ENCODE measurements around the gene TOX2. TPM values are rescaled to one million over a fixed set of nuclear protein-coding genes. Genes with fewer than 3 reads are reported as not detected.

TOX2 gene
- total RNA-seq, 2 donors from 2014 or later, result 4.0 to 6.1 TPM

DNA sequence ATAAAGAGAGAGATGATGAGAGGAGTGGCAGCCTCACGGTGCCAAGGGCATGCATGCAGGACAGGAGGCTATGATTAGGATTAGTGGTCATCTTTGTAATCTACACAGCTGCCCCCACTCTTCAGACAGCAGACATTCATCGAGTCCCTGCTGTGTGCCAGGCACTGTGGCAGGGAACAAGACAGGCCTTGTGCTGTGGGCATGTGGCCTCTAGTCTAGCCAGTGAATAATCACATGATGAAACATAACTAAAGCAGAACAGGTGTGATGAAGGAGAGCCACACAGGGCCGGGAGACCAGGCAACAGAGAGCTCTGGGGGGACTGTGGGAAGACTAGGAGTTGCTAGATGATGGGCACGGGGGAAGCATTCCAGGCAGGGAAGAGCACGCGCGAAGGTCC is 22.2 kb downstream of the TOX2 start:
- TF ChIP-seq, protein P1, sequence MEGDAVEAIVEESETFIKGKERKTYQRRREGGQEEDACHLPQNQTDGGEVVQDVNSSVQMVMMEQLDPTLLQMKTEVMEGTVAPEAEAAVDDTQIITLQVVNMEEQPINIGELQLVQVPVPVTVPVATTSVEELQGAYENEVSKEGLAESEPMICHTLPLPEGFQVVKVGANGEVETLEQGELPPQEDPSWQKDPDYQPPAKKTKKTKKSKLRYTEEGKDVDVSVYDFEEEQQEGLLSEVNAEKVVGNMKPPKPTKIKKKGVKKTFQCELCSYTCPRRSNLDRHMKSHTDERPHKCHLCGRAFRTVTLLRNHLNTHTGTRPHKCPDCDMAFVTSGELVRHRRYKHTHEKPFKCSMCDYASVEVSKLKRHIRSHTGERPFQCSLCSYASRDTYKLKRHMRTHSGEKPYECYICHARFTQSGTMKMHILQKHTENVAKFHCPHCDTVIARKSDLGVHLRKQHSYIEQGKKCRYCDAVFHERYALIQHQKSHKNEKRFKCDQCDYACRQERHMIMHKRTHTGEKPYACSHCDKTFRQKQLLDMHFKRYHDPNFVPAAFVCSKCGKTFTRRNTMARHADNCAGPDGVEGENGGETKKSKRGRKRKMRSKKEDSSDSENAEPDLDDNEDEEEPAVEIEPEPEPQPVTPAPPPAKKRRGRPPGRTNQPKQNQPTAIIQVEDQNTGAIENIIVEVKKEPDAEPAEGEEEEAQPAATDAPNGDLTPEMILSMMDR (IDR thresholded peaks at IDR 0.05), result no peak
- intact Hi-C loops (cut with DNase I), result no loop called here

DNA sequence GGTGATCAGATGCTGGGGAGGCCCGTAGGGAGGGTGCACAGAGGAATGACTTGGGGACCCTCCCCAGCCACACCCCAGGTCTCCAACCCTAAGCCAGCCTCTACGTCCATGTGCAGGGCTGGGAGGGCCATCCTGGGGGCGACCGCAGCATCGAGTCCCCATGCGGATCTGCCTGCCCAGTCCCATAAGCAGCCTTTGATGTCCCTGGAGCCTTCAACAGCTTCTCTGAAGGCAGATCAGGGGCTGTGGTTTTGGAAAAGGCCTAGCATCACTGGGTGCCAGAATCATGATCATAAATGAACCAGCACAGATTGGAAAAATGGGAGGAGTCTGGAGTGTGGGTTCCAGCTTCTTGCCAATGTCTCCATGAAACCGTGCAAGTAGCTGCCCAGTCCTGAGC is 22.9 kb downstream of the TOX2 start:
- peaks cover 9% of the 10 kb centered on the region for H3K4me1 ChIP-seq
- no peak for DNase-seq
- H3K36me3 ChIP-seq, result no peaks in the 10 kb centered on the region
- no peak overlapping the region for H3K4me3 ChIP-seq
- intact Hi-C loops (cut with DNase I), result no loop called here
- TF ChIP-seq, protein P1 (IDR thresholded peaks at IDR 0.05), result no peak
- H3K27ac ChIP-seq, result no peak overlapping the region
- H3K9ac ChIP-seq (ENCODE audit: low read depth in 2 of 2, low read length in 2 of 2), result no peak overlapping the region
- H3K9me3 ChIP-seq, result no peaks in the 10 kb centered on the region
- H3K27me3 ChIP-seq, result no peaks in the 10 kb centered on the region

More for the DNA sequence above, 22.2 kb downstream of the TOX2 start:
- H3K27ac ChIP-seq, result no peak overlapping the region
- H3K4me3 ChIP-seq, result no peak overlapping the region
- no peaks in the 10 kb centered on the region for H3K27me3 ChIP-seq
- peaks cover 1% of the 10 kb centered on the region for H3K4me1 ChIP-seq
- no peak for DNase-seq
- H3K9ac ChIP-seq (ENCODE audit: low read depth in 2 of 2, low read length in 2 of 2), result no peak overlapping the region
- no peaks in the 10 kb centered on the region for H3K9me3 ChIP-seq
- H3K36me3 ChIP-seq, result no peaks in the 10 kb centered on the region

DNA sequence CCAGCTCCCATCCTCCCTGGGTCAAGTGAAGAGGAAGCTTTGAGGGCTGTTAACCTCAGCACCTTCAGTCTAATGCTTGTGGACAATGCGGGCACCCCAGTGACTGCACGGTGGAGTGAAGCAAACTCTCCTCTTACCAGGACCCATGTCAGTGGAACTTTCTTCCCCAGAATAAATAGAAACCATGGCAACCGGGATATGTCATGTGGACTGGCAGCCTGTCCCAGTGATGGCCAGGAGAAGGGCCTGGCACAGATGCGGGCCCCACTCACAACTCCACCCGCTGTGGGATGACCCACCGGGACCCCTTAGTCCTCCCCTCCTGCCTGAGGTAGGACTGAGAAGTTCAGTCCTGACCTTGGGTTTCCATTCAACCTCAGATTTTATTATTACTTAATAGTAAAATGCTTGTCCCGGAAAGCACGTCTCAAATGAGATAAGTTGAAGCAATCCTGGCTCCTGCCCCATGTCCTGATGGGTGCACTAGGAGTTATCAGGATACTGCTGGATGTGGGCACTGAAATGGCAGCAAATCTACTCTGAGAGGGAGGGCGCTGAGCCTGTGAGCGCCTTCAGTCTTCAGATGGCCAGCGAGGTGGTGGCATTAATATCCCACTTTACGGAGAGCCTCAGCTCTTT is 23.5 kb downstream of the TOX2 start:
- no peaks in the 10 kb centered on the region for H3K36me3 ChIP-seq
- no peaks in the 10 kb centered on the region for H3K27me3 ChIP-seq
- no peaks in the 10 kb centered on the region for H3K9me3 ChIP-seq
- intact Hi-C loops (cut with DNase I), result no loop called here
- H3K27ac ChIP-seq, result no peak overlapping the region
- H3K9ac ChIP-seq (ENCODE audit: low read depth in 2 of 2, low read length in 2 of 2), result no peak overlapping the region
- H3K4me1 ChIP-seq, result peaks cover 14% of the 10 kb centered on the region
- DNase-seq, result no peak
- TF ChIP-seq, protein P1 (IDR thresholded peaks at IDR 0.05), result no peak
- no peak overlapping the region for H3K4me3 ChIP-seq

DNA sequence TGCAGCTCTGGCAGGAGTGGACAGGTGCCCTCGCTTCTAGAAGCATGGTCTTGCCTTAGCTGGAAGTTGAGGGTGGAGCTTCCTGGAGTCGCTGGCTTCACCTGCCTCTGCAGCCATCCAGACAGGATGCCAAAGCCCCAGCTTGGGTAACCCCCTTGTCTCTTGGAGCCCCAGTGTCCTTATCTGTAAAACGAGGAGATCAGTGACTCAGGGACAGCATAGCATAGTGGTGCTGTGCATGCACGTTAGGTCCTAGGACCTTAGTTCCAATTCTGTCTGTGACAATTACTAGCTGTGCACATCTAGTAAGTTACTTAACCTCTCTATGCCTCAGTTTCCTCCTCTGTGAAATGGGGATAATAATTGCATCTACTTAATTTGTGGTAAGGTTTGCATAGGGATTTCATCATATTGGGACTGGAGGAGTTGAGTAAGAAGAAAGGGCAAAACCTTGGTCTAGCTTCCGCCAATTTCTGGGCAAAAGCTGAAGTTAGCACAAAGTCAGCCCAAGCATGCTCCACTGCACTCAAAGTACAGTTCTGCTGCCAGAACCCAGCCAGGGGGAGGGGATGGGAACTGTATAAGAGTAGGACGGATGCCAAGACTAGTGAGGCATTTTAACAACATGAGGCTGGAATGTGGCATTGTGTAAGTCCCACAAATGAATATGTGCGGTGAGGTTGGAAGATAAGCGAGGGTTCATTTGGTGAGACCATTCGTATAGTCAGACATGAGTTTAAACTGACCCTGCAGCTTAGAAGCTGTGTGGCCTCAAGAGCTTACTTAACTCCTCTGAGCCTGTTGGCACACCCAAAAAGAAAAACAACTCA is 24.5 kb downstream of the TOX2 start:
- no peaks in the 10 kb centered on the region for H3K9me3 ChIP-seq
- H3K36me3 ChIP-seq, result no peaks in the 10 kb centered on the region
- no peak overlapping the region for H3K4me3 ChIP-seq
- no peak overlapping the region for H3K27ac ChIP-seq
- H3K27me3 ChIP-seq, result no peaks in the 10 kb centered on the region
- DNase-seq, result peak; percentile 59
- intact Hi-C loops (cut with DNase I), result no loop called here
- H3K4me1 ChIP-seq, result peaks cover 16% of the 10 kb centered on the region
- peak overlapping the region in 1 of 2 donors; percentile 14 for H3K9ac ChIP-seq (ENCODE audit: low read depth in 2 of 2, low read length in 2 of 2)
- TF ChIP-seq, protein P1 (IDR thresholded peaks at IDR 0.05), result no peak

DNA sequence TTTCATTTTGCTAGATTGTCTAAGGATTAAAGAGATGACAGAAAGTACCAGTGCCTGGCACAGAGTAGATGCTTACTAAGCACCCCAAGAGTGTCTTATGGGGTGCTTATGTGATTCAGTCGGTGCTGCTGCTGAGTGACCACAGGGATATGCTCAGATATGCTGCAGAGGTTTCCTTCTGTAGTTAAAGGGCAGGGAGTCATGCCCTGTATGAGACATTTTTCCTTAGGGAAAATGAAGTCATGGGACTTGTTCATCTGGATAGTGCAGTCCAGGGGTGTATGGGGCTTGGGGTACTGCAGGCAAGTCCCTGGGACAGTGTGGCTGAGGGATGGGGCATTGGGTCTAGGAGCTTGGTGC is 25.1 kb downstream of the TOX2 start:
- H3K27ac ChIP-seq, result no peak overlapping the region
- H3K4me3 ChIP-seq, result no peak overlapping the region
- no peaks in the 10 kb centered on the region for H3K9me3 ChIP-seq
- intact Hi-C loops (cut with DNase I), result no loop called here
- peak overlapping the region in 1 of 2 donors; percentile 14 for H3K9ac ChIP-seq (ENCODE audit: low read depth in 2 of 2, low read length in 2 of 2)
- no peak for DNase-seq
- TF ChIP-seq, protein P1 (IDR thresholded peaks at IDR 0.05), result no peak
- no peaks in the 10 kb centered on the region for H3K36me3 ChIP-seq
- peaks cover 16% of the 10 kb centered on the region for H3K4me1 ChIP-seq
- no peaks in the 10 kb centered on the region for H3K27me3 ChIP-seq
